GM21825 (cell line): ENCODE data around the gene TMEM178A.
"Not testable (repeated sequence)": the region's sequence is repeated elsewhere in the genome, so short reads cannot be mapped to it uniquely, and the experiment has no call there.

ENCODE experiments used
- ATAC-seq: cut with Tn5 transposase; IDR thresholded peaks from one replicate; pipeline ENCODE4 v1.9.1; 2021; ENCODE audit warnings: mild to moderate bottlenecking, moderate library complexity; ENCODE audit not compliant: unreplicated experiment

The TMEM178A gene

DNA sequence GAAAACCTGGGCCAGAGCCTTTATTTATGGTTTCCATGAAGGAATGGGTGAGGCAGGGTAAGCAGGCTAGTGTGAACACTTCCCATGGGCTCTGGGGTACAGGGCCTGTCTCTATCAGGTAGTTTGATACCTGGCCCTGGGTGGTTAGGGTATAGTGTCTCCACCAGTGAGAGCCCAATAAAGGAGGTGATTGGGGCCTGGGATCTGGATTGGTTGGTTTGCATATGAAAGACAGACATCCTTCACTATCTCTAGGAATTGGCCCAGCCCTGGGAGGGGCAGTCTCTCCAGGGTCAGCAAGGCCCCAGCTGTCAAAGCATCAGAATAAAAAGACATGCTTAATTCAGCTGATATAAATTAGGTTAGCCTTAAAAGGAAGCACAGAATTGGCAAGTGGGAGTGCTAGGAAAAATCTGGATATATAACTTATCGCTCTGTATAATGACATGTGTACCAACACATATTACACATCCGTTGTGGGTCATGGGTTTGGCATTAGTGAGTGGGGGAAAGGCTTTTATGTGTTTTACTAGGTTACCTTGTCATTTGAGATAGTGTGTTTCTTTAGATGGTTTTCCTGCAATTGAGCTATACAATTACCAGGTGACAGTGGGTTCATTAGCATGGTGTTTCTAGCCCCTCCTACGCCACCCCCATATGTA is 18.5 kb upstream of the TMEM178A start:
- no peak for ATAC-seq

DNA sequence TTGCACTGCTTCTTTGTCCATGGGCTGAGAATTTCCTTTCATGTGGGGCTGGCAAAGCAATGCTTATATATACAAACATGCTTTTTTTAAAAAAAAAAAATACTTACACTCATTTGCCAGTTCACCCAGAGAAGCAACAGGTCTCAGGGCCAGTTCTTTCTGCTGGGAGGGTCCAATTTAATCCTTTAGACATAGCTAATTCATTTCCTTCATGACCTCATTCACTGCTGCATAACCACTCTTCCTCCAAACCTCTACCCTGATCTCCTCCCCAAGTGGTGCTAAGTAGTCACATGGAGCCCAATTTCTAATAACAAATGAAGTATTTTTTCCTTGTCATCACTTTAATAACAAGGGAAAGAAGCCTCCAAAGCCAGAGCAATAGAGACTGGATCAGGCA is 17.1 kb upstream of the TMEM178A start:
- ATAC-seq, result no peak

DNA sequence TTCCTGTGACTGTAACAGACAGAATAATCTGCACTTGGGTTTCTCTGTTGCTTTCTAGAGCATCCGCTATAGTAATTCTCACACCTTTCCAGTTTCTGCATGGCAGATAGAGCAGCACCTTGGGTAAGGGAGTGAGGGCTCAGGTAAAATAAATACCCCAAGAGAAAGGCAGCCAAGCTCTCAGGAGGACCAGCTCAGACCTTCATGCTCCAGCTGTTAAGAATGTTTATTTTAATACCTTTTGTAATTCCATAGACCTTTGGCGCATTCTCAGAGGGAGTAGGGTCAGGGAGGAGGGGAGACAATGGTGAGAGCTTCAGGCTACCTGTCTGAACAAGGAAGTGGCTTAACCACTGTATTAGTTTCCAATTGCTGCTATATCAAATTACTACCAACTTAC is 16.2 kb upstream of the TMEM178A start:
- no peak for ATAC-seq

DNA sequence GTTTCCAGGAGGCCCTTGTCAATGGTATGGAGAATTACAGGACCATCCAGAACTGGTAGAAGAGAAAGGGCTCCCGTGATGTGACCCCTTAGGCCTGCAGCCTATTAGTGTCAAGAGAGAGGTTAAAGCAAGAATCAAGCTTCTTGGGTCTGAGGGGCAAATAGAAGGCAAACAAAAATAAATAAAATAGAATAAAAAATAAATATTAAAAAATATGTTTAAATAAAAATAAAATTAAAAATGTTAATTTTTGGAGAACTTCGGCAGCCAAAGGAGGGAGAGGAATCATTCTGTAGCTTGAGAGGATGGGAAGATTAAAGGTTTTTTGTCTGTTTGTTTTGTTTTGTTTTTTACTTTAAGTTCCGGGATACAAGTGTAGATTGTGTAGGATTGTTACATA is 15.2 kb upstream of the TMEM178A start:
- ATAC-seq, result no peak

DNA sequence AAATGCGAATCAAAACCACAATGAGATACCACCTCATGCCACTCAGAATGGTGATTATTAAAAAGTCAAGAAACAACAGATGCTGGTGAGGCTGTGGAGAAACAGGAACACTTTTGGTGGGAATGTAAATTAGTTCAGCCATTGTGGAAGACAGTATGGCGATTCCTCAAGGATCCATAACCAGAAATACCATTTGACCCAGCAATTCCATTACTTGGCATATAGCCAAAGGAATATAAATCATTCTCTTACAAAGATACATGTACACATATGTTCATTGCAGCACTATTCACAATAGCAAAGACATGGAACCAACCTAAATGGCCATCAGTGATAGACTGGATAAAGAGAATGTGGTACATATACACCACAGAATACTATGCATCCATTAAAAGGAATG is 9.5 kb upstream of the TMEM178A start:
- not testable (repeated sequence) for ATAC-seq

DNA sequence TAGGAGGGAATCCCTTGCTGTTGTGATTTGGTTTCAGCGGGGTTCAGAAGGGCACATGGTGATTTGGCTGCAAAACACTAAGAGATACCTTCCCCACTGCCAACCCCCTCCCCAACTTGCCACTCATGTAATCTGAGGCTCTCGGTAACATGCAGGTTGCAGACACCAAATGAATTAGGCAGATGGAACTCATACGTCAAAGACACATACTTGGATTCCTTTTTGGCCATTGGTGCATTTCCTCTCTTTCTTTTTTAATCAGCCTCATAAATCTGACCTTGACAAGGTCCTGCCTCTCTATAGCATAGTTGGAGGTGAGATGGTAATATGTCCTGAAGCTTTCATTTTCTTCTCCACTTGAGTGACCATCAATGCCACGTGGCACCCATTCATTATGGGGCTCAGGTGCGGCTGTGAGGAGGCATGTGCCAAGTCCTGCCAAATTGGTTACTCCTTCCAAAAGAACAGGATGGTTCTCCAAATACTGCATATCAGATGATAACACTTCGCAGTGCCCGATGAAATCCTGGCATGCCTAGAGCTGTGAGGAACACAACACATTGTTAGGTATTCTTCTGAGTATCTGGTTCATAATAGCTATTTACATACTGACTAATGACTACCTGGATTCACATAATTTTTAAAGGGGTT is 8.3 kb upstream of the TMEM178A start:
- ATAC-seq, result no peak

DNA sequence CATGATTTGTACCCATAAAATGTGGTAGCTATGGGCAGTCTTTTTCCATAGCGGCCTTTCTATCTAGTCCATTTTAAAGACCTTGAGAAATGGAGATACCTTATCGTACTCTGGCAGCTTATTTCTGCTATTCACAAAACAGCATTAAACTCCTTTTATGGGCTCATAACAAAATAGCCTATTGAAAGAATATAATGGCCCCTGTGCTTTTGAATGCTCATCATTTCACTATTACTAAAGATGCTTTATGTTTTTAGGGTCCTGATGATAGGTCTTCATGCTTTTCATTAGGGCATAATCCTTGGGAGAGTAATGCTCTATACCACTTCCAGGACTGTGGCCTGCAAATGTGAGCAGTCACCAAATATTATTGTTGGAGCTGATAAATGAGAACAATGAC is 7.3 kb upstream of the TMEM178A start:
- no peak for ATAC-seq

DNA sequence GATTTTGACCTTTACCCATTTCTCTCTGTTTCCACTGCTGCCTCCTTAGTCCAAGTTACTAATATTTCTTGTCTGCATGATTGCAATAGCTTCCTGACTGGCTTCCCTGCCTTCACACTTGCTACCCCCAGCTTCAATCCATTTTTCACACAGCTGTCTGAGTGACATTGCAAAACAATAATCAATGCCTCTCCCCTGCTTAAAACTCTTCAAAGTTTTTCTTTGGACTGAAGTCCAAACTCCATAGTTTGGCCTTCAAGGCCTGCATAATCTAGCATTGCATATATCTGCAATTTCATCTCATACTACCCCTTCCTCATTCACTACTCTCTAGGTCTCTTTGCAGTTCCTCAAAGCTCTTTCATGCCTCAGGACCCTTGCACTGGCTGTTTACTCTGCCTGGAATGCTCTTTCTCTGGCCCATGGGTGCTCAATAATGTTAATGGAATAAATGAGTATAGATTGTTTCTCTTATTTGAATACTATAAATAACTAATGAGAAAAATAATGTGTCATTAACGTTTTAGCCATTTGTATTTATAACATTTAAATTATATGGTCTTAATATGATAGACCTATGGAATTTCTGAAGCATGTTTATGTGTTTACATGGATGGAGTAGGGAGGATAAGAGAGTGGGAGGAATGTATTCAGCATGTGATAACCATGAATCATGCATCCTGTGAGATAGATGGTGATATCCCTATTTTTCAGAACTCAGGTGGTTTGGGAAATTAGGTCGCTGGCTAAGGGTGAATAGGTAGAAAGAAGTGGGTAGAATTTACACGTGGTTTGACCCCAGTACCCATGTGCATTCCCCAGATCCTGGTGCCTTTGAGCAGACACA is 5.7 kb upstream of the TMEM178A start:
- no peak for ATAC-seq

DNA sequence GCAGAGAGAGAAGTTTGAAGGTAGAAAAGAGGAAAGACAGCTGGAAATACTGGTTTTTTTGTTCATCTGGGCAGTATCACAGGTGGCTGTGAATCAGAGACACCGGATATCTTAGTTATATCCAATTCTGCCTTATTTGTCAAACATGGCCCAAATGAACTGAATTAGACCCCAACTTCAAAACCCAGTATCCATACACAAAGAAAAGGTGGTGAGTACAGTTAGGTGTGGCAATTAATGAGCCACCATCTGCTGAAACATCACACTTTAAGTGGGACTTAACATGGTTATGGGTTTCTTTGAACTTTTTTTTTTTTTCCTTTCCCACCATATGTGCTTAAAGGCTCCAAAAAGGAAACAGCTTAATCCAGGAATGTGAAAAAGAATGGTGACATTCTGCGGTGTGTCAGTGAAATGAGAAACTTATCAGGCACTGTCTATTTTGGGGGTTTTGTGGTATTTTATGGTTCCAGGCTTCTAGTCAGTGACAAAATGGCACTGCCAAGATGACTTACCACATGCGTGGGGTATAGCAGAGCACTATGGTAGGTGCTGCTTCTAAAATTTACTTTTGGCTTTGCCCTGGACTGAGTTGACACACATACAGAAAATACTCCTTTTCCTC is 5.0 kb upstream of the TMEM178A start:
- no peak for ATAC-seq

DNA sequence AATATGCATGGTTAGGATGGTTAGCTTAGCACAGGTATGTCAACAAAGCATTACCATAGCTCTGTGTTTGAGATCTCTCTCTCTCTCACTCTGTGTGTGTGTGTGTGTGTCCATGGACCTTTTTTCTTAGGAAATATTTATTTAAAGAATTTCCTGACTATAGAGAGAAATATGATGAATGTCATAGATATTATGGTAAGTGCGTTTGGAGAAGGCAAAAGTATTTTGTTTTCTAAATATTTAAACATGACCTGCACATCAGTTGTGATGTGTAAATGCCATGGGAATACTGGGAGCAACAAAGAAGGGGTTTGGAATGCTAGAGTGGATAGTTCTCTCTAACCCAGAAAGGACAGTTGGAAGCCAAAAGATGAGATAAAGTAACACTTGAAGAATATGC is 3.9 kb upstream of the TMEM178A start:
- ATAC-seq, result no peak

DNA sequence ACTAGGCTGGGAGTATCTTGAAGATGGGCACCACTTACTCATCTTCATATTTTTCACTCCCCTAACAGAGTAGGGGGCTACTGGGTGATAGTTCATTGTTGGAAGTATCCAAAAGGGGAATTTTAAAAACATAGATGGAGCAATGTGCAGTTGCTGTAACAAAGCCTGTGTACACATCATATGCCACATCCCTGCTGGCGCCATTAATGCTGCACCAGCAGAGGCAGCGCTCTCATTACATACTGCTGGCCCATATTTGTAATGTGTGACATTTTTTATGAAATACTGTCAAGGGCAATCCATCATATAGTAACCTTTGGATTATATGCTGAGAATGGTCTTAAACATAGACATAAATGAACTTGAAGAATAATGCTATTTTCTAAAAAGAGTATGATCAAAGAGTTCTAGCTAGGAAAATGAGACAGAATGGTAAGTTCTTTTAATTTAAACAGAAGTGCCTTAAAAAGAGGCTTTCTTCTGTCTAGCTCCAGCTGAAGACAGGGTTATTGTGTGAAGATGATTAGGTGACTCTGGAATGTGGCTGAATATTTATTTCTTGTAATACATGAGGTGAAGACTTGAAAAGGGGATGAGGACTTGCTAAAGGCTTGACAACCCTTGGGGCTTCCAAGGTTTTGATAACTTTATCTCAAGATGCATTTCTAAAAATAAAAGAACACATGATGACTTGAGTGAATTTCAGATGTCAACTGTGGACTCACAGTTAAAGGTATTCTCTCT is 2.4 kb upstream of the TMEM178A start:
- no peak for ATAC-seq

DNA sequence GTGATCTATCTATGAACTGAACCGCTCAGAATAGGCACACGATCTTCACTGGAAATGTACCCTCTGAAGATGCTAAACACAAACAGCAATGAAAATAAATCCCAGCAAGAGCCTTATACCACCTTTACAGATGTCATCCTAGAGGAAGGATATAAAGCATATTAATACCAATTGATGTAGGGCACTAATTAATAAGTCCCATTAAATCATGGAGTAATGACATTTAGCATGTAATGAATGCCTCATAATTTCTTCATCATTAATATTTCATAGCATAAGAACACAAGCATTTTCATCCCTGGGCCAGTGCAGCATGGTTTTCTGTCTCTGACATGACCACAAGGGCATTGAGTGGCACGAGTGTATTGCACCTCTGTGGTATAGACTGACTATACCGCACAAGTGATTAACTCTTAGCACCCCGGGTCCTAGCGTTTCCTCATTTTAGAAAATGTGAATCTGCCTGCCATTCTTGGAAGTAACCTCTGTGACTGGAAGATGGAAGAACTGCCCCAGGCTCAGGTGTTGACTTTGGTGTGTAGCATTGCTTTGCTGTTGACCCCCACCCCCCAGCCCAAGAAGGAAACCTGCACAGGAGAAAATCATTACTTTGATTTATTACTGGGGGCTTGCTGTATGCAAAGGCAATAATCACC is 1.4 kb upstream of the TMEM178A start:
- ATAC-seq, result no peak

DNA sequence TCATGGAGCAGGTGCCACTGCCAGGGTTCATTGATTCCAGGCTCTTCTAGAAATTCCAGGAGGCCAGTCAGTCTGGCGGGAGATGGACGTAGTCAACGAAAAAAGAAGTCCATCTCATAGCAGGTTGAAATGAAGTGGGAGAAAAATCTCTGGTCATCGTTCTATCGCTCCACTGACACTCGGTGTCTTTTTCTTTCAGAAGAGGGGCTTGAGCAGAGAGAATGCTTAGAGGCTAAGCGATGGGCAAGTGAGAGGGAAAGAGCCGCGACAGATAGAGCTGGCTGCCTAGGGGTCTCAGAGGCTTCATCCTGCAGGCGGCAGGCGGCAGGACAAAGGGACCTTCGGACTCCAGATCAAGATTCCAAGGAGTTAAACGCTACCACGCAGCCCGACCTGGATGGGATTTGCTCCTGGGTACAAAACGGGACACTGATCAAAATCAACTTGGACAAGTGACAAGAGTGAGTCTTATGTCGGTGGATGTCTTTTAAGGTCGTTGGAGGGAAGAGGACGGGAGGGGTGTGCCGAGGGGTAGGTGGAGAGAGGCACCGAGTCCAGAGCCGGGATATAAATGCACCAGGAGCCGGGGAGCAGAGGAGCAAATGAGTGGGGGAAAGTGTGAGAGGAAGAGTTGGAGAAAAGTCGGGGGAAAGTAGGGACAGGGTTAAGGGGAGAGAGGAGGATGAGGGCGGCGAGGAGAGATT is 677 bp upstream of the TMEM178A start:
- no peak for ATAC-seq

DNA sequence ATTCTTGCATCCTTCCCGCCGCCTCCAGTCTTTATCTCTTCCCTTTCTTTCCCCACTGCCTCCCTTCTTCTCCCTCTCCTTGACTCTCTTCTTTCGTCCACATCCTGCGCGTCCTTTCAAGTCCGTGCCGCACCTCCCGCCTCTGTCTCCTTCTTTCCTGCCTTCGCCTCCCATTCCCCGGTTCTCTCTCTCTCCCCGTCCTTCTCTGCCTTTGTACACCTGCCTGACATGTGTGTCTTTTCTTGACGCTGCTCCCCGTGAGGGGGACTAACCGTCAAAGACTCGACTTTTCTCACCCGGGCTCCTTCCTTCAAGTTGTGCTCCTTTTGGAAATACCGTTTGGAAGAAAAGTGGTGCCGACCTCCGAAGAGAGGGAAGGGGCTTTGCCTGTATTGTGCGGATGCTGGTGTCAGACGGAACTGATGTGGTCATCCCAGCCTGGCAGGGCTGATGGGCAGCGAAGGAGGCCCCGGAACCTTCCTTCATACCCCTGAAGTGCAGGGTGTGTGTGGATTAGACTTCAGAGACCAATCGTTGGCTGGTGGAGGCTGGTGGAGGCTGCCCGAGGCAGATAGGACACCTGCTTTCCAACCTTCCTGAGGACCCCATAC is 879 bp downstream of the TMEM178A start:
- ATAC-seq, result no peak

DNA sequence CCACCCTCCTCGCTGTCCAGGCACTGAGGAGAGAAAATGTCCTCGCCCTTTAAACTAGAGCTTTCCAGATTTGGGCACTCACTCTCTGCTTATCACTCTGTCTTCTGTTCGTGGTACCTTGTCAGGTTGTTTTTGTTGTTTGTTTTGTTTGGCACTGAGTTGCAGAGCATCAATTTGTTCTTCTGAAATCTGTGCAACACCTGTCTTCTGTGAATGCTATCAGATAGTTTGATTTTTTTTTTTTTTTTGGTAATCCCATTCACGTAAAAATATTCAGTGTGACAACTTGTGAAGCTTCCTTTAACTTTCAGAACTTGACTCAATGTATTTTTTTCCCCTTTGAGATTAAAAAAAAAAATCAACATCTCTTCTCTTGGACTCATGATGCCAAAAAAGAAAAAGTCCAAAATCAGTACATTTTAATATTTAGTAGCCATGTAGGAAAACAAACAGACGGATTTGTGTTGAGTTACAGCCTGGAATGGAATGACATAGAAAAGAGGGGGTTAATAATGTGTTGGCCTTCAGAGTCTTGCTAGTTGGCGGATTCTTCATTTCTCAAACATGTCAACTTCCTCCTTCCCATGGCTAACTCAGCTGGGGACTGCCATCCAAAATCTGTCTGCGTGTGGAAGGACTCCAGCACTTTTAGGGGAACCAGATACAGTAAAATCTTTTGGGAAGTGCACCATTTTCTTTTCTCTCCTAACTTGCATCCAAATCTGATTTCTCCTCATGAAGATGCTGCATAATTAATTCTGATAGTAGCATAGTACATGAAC is 1.6 kb downstream of the TMEM178A start:
- ATAC-seq, result no peak

DNA sequence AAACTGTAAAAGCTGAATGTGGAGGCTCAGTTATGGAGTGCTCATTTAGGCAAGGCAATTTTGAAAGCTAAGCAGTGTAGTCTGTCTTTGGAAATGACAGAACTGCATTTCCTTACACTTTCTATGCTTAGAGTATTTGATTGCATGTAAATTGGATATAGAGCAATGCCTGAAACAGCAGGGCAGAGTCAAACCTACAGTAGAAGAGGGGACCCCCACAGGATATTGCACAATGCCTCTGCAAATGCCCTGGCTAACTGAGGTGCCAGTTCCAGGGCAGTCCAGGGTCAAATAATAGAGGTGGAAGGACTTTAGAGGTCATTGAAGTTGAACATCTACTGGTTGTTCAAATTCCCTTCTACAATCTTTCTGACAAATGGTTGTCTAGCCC is 2.2 kb downstream of the TMEM178A start:
- ATAC-seq, result no peak

DNA sequence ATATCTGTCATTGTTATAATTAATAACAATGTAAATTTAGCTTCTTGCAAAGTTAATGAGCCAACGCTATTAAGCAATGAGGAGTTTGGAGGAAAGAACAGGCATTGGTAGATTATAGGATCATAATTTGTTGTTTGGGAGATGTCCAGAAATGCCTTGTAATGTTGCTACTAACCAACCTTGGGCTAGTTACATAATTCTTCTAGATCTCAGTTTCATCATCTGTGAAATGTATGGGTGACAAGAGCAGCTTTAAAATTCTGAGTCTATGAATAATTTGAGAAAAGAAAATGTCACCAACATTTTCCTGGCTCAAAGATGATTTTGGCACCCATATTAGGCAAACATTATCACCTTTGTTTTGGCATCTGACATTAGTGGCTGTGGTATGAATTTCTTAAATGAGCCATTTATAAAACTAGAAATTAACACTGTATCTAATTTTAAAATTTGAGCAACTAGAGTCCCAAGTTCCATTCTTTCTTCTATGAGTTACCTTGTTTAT is 2.9 kb downstream of the TMEM178A start:
- no peak for ATAC-seq

DNA sequence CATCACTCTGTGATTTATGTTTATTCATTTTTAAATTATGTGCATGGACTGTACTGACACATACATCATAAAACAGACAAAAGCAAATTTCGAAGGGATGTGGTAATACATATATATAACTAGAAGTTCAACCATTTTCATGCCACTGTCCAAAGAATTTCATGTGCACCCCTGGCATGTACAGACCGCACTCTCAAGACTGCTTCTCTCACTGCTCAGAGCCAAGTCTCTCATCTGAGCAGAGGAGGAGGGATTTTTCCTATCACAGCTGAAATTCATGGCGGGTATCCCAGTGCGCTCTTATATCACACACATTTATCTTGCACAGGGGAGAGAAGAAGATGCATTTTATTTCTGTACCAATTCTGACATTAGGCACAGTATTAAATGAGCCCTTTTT is 5.9 kb downstream of the TMEM178A start:
- ATAC-seq, result no peak
